RWPE1 (cell line): ENCODE data around the gene ATP1A1.

Experiments
- CTCF ChIA-PET: fragments of 350-600 bp; sonication (Branson Sonifier 250); formaldehyde crosslinking; extraction: SDS; loops from one replicate; lab custom pipeline; 2021; lab: Yijun Ruan, JAX
- POLR2A ChIA-PET: fragments of 400-600 bp; formaldehyde crosslinking; extraction: SDS; loops from one replicate; lab custom pipeline; 2020; ENCODE audit warnings: antibody characterized with exemption; ENCODE audit not compliant: low non-redundant PET; lab: Yijun Ruan, JAX
- DNase-seq: peaks from one replicate; pipeline ENCODE4 v3.0.0; 2012; ENCODE audit warnings: low spot score
- H3K27ac ChIP-seq: fragments of 450-650 bp; 2 replicates; pipeline ENCODE4 v1.5.1; 2017
- TF ChIP-seq, protein P1 (sequence below): fragments of 450-650 bp; conservative IDR thresholded peaks from 2 replicates; pipeline ENCODE4 v1.5.1; 2017; ENCODE audit warnings: low read depth, mild to moderate bottlenecking

The ATP1A1 gene

GRCh38 chr1:116415200-116415698 is 42.2 kb downstream of the ATP1A1 start:
- no peak overlapping the region for H3K27ac ChIP-seq
- TF ChIP-seq, protein P1, sequence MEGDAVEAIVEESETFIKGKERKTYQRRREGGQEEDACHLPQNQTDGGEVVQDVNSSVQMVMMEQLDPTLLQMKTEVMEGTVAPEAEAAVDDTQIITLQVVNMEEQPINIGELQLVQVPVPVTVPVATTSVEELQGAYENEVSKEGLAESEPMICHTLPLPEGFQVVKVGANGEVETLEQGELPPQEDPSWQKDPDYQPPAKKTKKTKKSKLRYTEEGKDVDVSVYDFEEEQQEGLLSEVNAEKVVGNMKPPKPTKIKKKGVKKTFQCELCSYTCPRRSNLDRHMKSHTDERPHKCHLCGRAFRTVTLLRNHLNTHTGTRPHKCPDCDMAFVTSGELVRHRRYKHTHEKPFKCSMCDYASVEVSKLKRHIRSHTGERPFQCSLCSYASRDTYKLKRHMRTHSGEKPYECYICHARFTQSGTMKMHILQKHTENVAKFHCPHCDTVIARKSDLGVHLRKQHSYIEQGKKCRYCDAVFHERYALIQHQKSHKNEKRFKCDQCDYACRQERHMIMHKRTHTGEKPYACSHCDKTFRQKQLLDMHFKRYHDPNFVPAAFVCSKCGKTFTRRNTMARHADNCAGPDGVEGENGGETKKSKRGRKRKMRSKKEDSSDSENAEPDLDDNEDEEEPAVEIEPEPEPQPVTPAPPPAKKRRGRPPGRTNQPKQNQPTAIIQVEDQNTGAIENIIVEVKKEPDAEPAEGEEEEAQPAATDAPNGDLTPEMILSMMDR = no peak
- DNase-seq = no peak
- ChIA-PET POLR2A (no interaction called here), CTCF (interaction anchor here (0.7 kb wide), 1 partner anchor 24 kb away, joined by 4 read pairs; no protein-coding TSS in a partner anchor)

- TF ChIP-seq, protein P1 = no peak
Measured at GRCh38 chr1:116415699-116416533, 42.9 kb downstream of the ATP1A1 start.

GRCh38 chr1:116416854-116417513 is 43.9 kb downstream of the ATP1A1 start:
- POLR2A ChIA-PET = no interaction called here
- H3K27ac ChIP-seq = no peak overlapping the region
- TF ChIP-seq, protein P1 = no peak
- CTCF ChIA-PET = interaction anchor here (0.6 kb wide), 2 partner anchors 465 to 788 kb away, joined by 3 to 4 read pairs; no protein-coding TSS in a partner anchor
- DNase-seq = no peak

More at GRCh38 chr1:116415699-116416533, 42.9 kb downstream of the ATP1A1 start:
- no peak for DNase-seq
- ChIA-PET POLR2A (no interaction called here), CTCF (interaction anchor here (0.6 to 0.7 kb wide), 2 partner anchors 25 to 237 kb away, joined by 3 to 4 read pairs; no protein-coding TSS in a partner anchor)
- no peak overlapping the region for H3K27ac ChIP-seq

GRCh38 chr1:116417678-116418077 is 44.6 kb downstream of the ATP1A1 start:
- CTCF ChIA-PET = no interaction called here
- H3K27ac ChIP-seq = no peak overlapping the region

GRCh38 chr1:116418091-116418830 is 45.2 kb downstream of the ATP1A1 start:
- ChIA-PET CTCF (interaction anchor here (0.6 to 2.9 kb wide), 2 partner anchors 46 to 67 kb away, joined by 3 to 15 read pairs; no protein-coding TSS in a partner anchor), POLR2A (interaction anchor here (0.8 kb wide), 1 partner anchor 69 kb away, joined by 3 read pairs; no protein-coding TSS in a partner anchor)
- peak; percentile 57 for DNase-seq
- TF ChIP-seq, protein P1 = no peak
- peak overlapping the region; percentile 65 for H3K27ac ChIP-seq

More at GRCh38 chr1:116417678-116418077, 44.6 kb downstream of the ATP1A1 start:
- DNase-seq = no peak
- TF ChIP-seq, protein P1 = no peak
- POLR2A ChIA-PET = no interaction called here
